K562 (cell line): ENCODE results near the gene C1orf122. TPM values are rescaled to one million over a fixed set of nuclear protein-coding genes. Genes with fewer than 3 reads are reported as not detected.

Source experiments
- CBFA2T2 ChIP-seq: fragments of 450-650 bp; conservative IDR thresholded peaks from 2 replicates; pipeline ENCODE4 v1.6.1; 2017; ENCODE audit warnings: mild to moderate bottlenecking
- MGA ChIP-seq: fragments of 450-650 bp; IDR thresholded peaks from 2 replicates; pipeline ENCODE4 v1.6.1; 2016; ENCODE audit warnings: mild to moderate bottlenecking, moderate library complexity
- NR3C1 ChIP-seq: sonication (generic); formaldehyde crosslinking; IDR thresholded peaks from 2 replicates; pipeline ENCODE4 v1.8.1; 2022; ENCODE audit warnings: missing genetic modification reagents
- RAD21 ChIP-seq, 2 experiments: fragments of 250-450 bp in 1 of 2; fragments of 450-650 bp in 1 of 2; sonication (Bioruptor Pico) in 1 of 2; formaldehyde crosslinking in 1 of 2; IDR thresholded peaks in 1 of 2; conservative IDR thresholded peaks in 1 of 2; 2 replicates each; pipeline versions ENCODE4 v1.4.0 to v1.8.0; 2020 to 2022; ENCODE audit warnings: mild to moderate bottlenecking in 2 of 2, moderate library complexity in 1 of 2
- REST ChIP-seq, 2 experiments: fragments of 450-650 bp; formaldehyde crosslinking in 1 of 2; IDR thresholded peaks; 2 replicates each; pipeline versions ENCODE4 v1.4.0 to v1.6.1; 2014 to 2020; ENCODE audit warnings: mild to moderate bottlenecking in 2 of 2, borderline replicate concordance in 1 of 2, low read depth in 1 of 2
- SAFB ChIP-seq: fragments of 200-400 bp; formaldehyde crosslinking; IDR thresholded peaks from 2 replicates; pipeline ENCODE4 v1.6.1; 2017; ENCODE audit warnings: low read depth, low read length, borderline replicate concordance
- ZBTB8A ChIP-seq: fragments of 450-650 bp; IDR thresholded peaks from 2 replicates; pipeline ENCODE4 v1.6.1; 2018; ENCODE audit warnings: mild to moderate bottlenecking, moderate library complexity; ENCODE audit not compliant: partially characterized antibody
- polyA plus RNA-seq, 8 experiments: library from polyadenylated mRNA; depleted of rRNA in 4 of 8; stranded (reverse) in 5 of 8; unstranded in 3 of 8; fragments of >200 nt; fragmentation: Nextera tagmentation in 2 of 8; fragmentation: Illumina TruSeq in 1 of 8; extraction: Ambion mirVana in 2 of 8; extraction: Trizol in 1 of 8; gene quantifications; 2 replicates each; pipeline versions ENCODE4 v1.2.1 to v1.2.3, GENCODE V29; 2011 to 2014; ENCODE audit warnings: inconsistent platforms in 1 of 8, missing spikeins in 1 of 8
- total RNA-seq, 7 experiments: library from RNA; depleted of rRNA in 6 of 7; stranded (reverse); fragments of >200 nt in 6 of 7; fragmentation: Illumina TruSeq in 2 of 7; extraction: Trizol in 2 of 7; gene quantifications; 2 replicates each; pipeline versions ENCODE4 v1.2.1 to v1.2.3, GENCODE V29; 2011 to 2021; ENCODE audit warnings: low replicate concordance in 1 of 7

C1orf122 gene
- total and polyA plus RNA-seq, 9 of the 15 experiments (the other 6 are each of a cell fraction or from before 2014, with no cell fraction given), result 3.6 to 70.9 (median 17.3) TPM

GRCh38 chr1:37793773-37794371, 13.7 kb upstream of the C1orf122 start, which contains the start of gene MANEAL (continued):
- TF ChIP-seq MGA (peak; percentile 41; the same call in 1 of the 2 replicates), ZBTB8A (no peak), RAD21 (CRISPR knock-in tag; conservative IDR thresholded peaks at IDR 0.05 in 1 of 2, IDR thresholded peaks at IDR 0.05 in 1 of 2) (0 out of 4 replicates have a peak, but pooled peaks of 1 of the 2 experiments have one; percentile 12), NR3C1 (CRISPR knock-in tag) (peak; percentile 42; the same call in 1 of the 2 replicates), SAFB (0 out of 2 replicates have a peak, but pooled peaks have one; percentile 40), CBFA2T2 (no peak), REST (IDR thresholded peaks at IDR 0.05; ENCODE audit: borderline replicate concordance) (peak; percentile 53), REST (CRISPR knock-in tag; IDR thresholded peaks at IDR 0.05; ENCODE audit: low read depth) (peak; percentile 89)
